PC-9 (cell line): ENCODE measurements around the gene STK32B. TPM values are rescaled to one million over a fixed set of nuclear protein-coding genes. Genes with fewer than 3 reads are reported as not detected.

Experiments
- BruUV-seq: library from RNA; stranded (reverse); fragments of 400-500 nt; replicated peaks from 2 replicates; lab custom pipeline; 2021; lab: Mats Ljungman, UMichigan
- CTCF ChIA-PET: fragments of 300-600 bp; sonication (Branson Sonifier 250); formaldehyde crosslinking; loops from one replicate; lab custom pipeline; 2022; ENCODE audit warnings: antibody characterized with exemption; lab: Charles Lee
- POLR2A ChIA-PET: fragments of 300-600 bp; sonication (Branson Sonifier 250); formaldehyde crosslinking; loops from one replicate; lab custom pipeline; 2022; ENCODE audit warnings: antibody characterized with exemption; ENCODE audit not compliant: unreplicated experiment; lab: Charles Lee
- DNase-seq, 2 experiments: peaks; one replicate each; pipeline versions ENCODE4 v3.0.0 to v3.0.0-alpha.2; 2015 to 2022; ENCODE audit warnings: mixed read lengths in 1 of 2
- H2AFZ ChIP-seq: fragments of 200-600 bp; sonication (generic); 2 replicates; pipeline ENCODE4 v1.8.1; 2017; ENCODE audit warnings: antibody characterized with exemption
- H3F3A ChIP-seq: fragments of 200-600 bp; sonication (generic); 2 replicates; pipeline ENCODE4 v1.8.1; 2017; ENCODE audit warnings: antibody characterized with exemption, mild to moderate bottlenecking, low read depth; ENCODE audit not compliant: insufficient read depth
- H3K27ac ChIP-seq: fragments of 200-600 bp; sonication (generic); 2 replicates; pipeline ENCODE4 v1.6.1; 2016; ENCODE audit warnings: mixed run types
- H3K27me3 ChIP-seq: fragments of 200-600 bp; sonication (generic); 2 replicates; pipeline ENCODE4 v1.6.1; 2016; ENCODE audit warnings: low read depth, mixed run types; ENCODE audit not compliant: insufficient read depth
- H3K36me3 ChIP-seq: fragments of 200-600 bp; sonication (generic); 2 replicates; pipeline ENCODE4 v1.6.1; 2016; ENCODE audit warnings: low read depth, mixed run types
- H3K4me1 ChIP-seq: fragments of 200-600 bp; sonication (generic); replicated peaks from 2 replicates; pipeline ENCODE4 v1.6.1; 2016; ENCODE audit warnings: mixed run types; ENCODE audit not compliant: insufficient read depth
- H3K4me2 ChIP-seq: fragments of 200-600 bp; sonication (generic); 2 replicates; pipeline ENCODE4 v1.6.1; 2017; ENCODE audit warnings: mixed run types
- H3K4me3 ChIP-seq: fragments of 200-600 bp; sonication (generic); 2 replicates; pipeline ENCODE4 v1.6.1; 2016; ENCODE audit warnings: mixed run types
- H3K79me2 ChIP-seq: fragments of 200-600 bp; sonication (generic); 2 replicates; pipeline ENCODE4 v1.6.1; 2017; ENCODE audit warnings: low read depth, mixed run types
- H3K9me2 ChIP-seq: fragments of 200-600 bp; sonication (generic); 2 replicates; pipeline ENCODE4 v1.8.1; 2017; ENCODE audit warnings: mild to moderate bottlenecking; ENCODE audit not compliant: insufficient read depth
- H3K9me3 ChIP-seq: fragments of 200-600 bp; sonication (generic); 2 replicates; pipeline ENCODE4 v1.8.1; 2016; ENCODE audit warnings: low read depth; ENCODE audit not compliant: insufficient read depth
- H4K20me1 ChIP-seq: fragments of 200-600 bp; sonication (generic); 2 replicates; pipeline ENCODE4 v1.8.1; 2017; ENCODE audit not compliant: insufficient read depth
- EZH2 ChIP-seq: fragments of 200-600 bp; sonication (generic); IDR thresholded peaks from 2 replicates; pipeline ENCODE4 v1.8.0; 2017; ENCODE audit warnings: antibody characterized with exemption, low read depth
- intact Hi-C: fragments of 100-400 bp; cut with micrococcal nuclease; formaldehyde crosslinking; loops from one replicate; pipeline ENCODE4 v1.10.0; 2022; ENCODE audit not compliant: unreplicated experiment
- total RNA-seq: library from RNA; stranded (reverse); gene quantifications from 2 replicates; pipeline ENCODE4 v1.2.3, GENCODE V29; 2021
- TF ChIP-seq, protein P1 (sequence below): fragments of 200-600 bp; sonication (generic); conservative IDR thresholded peaks from 2 replicates; pipeline ENCODE4 v1.6.1; 2017; ENCODE audit warnings: mixed run types, antibody characterized with exemption, mild to moderate bottlenecking, moderate library complexity

The STK32B gene
- total RNA-seq, 1 experiment from 2014 or later, result not detected

DNA sequence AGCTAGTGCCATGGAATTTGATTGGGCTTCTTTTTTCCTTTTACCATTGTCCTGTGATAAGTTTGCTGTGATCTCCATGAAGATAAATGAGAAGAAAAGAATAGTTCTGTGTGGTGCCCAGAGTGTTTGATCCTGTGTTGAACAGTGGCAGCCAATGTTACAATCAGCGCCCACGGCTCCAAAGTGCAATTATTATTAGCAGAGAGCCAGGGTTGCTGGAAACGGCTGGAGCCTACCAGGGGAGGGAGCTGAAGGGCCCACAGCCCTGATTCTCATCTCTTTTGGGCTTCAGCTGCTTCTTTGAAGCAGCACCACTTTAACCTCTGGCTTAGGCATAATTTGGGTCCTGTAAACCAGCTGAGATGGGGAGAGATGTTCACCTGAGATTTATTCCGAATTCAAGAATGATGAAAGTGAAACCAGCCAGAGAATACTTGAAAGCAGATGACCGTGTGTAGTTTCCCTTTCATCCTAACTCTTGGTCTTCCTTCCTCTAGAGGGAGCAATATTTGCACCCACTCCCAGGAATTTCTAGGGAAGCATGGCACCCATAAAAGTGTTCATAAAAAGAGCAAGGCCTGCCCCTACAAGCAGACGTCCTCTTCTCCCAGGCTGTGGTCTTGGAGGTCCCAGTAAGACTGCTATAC lies 358.8 kb downstream of the STK32B start:
- CTCF ChIA-PET, result no interaction called here

DNA sequence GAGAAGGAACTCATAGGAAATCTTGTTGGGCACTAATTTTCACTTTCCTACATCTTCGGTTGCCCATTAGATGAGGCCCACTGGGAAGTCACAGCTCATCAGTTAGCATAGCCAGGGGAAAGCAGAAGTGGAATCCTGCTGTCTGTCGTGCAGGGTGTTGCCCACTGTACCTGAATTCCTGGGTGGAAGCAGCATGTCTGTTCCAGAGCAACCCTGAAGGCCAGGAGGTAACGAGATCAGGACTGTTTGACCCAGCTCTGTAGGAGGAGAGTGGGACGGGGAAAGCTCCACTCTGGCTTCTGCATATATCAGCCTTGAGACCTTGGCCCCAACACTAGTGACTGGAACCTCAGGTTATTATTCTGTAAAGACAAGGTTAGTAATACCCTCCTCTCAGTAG lies 361.0 kb downstream of the STK32B start:
- ChIA-PET POLR2A (interaction anchor here (0.6 kb wide), 1 partner anchor 904 kb away, joined by 5 read pairs; no protein-coding TSS in a partner anchor), CTCF (no interaction called here)
- no peak overlapping the region for H3K4me2 ChIP-seq
- no peaks in the 10 kb centered on the region for H3K79me2 ChIP-seq
- no peaks in the 10 kb centered on the region for H3F3A ChIP-seq
- no peaks in the 10 kb centered on the region for H3K9me2 ChIP-seq
- H3K27me3 ChIP-seq, result peaks cover 31% of the 10 kb centered on the region
- intact Hi-C loops, result no loop called here
- no peak for DNase-seq
- TF ChIP-seq, protein P1, sequence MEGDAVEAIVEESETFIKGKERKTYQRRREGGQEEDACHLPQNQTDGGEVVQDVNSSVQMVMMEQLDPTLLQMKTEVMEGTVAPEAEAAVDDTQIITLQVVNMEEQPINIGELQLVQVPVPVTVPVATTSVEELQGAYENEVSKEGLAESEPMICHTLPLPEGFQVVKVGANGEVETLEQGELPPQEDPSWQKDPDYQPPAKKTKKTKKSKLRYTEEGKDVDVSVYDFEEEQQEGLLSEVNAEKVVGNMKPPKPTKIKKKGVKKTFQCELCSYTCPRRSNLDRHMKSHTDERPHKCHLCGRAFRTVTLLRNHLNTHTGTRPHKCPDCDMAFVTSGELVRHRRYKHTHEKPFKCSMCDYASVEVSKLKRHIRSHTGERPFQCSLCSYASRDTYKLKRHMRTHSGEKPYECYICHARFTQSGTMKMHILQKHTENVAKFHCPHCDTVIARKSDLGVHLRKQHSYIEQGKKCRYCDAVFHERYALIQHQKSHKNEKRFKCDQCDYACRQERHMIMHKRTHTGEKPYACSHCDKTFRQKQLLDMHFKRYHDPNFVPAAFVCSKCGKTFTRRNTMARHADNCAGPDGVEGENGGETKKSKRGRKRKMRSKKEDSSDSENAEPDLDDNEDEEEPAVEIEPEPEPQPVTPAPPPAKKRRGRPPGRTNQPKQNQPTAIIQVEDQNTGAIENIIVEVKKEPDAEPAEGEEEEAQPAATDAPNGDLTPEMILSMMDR, result no peak
- TF ChIP-seq EZH2, result no peak
- no peak overlapping the region for H3K4me3 ChIP-seq
- H3K27ac ChIP-seq, result no peak overlapping the region
- no peaks in the 10 kb centered on the region for H3K4me1 ChIP-seq
- no peaks in the 10 kb centered on the region for H3K36me3 ChIP-seq
- H2AFZ ChIP-seq, result no peak overlapping the region
- BruUV-seq, result no TSS peak
- H4K20me1 ChIP-seq, result no peaks in the 10 kb centered on the region
- no peaks in the 10 kb centered on the region; the same call in 1 of the 2 replicates for H3K9me3 ChIP-seq

More for the DNA sequence above, 358.8 kb downstream of the STK32B start:
- Histone ChIP-seq H3K27ac (no peak overlapping the region), H3K9me2 (no peaks in the 10 kb centered on the region), H3K27me3 (peaks cover 22% of the 10 kb centered on the region), H3K4me3 (no peak overlapping the region; the same call in 1 of the 2 replicates), H3K36me3 (no peaks in the 10 kb centered on the region), H4K20me1 (no peaks in the 10 kb centered on the region), H3K79me2 (no peaks in the 10 kb centered on the region), H3K4me1 (no peaks in the 10 kb centered on the region), H2AFZ (no peak overlapping the region), H3K9me3 (no peaks in the 10 kb centered on the region), H3F3A (no peaks in the 10 kb centered on the region), H3K4me2 (peak overlapping the region; percentile 28)
- no peak for DNase-seq
- TF ChIP-seq EZH2, result no peak
- intact Hi-C loops, result no loop called here
- POLR2A ChIA-PET, result no interaction called here
- BruUV-seq, result no TSS peak

DNA sequence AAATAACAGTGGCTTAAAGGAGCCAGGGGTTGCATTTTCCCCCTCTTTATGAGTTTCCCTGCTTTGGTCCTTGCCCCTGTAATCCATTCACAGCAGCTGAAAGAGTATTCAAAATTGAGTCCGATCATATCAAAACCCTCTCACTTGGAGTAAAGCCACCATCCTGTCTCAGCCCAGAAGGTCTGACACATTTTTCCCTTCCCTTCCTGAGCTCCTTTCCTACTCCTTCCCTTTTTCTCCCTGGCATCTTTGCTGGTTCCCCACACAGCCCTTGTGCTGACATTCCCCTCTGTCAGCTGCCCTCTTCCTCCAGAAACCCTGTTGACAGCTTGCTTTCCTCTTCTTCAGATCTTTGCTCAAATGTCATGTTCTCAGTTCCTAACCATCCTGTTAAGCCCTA lies 361.5 kb downstream of the STK32B start:
- ChIA-PET POLR2A (no interaction called here), CTCF (no interaction called here)
- Histone ChIP-seq H3K9me3 (no peaks in the 10 kb centered on the region; the same call in 1 of the 2 replicates), H3K27ac (no peak overlapping the region), H3K36me3 (no peaks in the 10 kb centered on the region), H3K4me3 (no peak overlapping the region), H3K27me3 (peaks cover 34% of the 10 kb centered on the region), H2AFZ (no peak overlapping the region), H3K9me2 (no peaks in the 10 kb centered on the region), H4K20me1 (no peaks in the 10 kb centered on the region), H3K79me2 (no peaks in the 10 kb centered on the region), H3K4me2 (no peak overlapping the region), H3K4me1 (no peaks in the 10 kb centered on the region), H3F3A (no peaks in the 10 kb centered on the region)
- BruUV-seq, result no TSS peak
- DNase-seq, result no peak
- TF ChIP-seq, protein P1, result no peak
- no peak for TF ChIP-seq EZH2
- intact Hi-C loops, result no loop called here
